Panc1 (cell line): ENCODE data around the gene CCNO. TPM values are rescaled to one million over a fixed set of nuclear protein-coding genes. Genes with fewer than 3 reads are reported as not detected.
A peak's percentile ranks its signal among the peaks of the same experiment; 100 is the strongest.

Experiments used
- ATAC-seq: fragments of 200-7000 bp; cut with Tn5 transposase; 2 replicates; pipeline ENCODE4 v1.9.1; 2020; ENCODE audit warnings: mild to moderate bottlenecking, moderate library complexity
- Bru-seq: library from RNA; stranded (reverse); fragments of 400-500 nt; gene quantifications from one replicate; lab custom pipeline; 2021; lab: Mats Ljungman, UMichigan
- BruChase-seq, 2 experiments: library from RNA; stranded (reverse); fragments of 400-500 nt; gene quantifications; one replicate each; lab custom pipeline; 2021; lab: Mats Ljungman, UMichigan
- BruUV-seq: library from RNA; stranded (reverse); fragments of 400-500 nt; replicated peaks from 2 replicates; lab custom pipeline; 2021; lab: Mats Ljungman, UMichigan
- CTCF ChIA-PET: fragments of 300-600 bp; sonication (Branson Sonifier 250); formaldehyde crosslinking; loops from one replicate; lab custom pipeline; 2022; ENCODE audit warnings: antibody characterized with exemption; lab: Charles Lee
- POLR2A ChIA-PET: fragments of 300-600 bp; sonication (Branson Sonifier 250); formaldehyde crosslinking; loops from one replicate; lab custom pipeline; 2022; ENCODE audit warnings: antibody characterized with exemption; lab: Charles Lee
- DNase-seq: peaks from one replicate; pipeline ENCODE4 v3.0.0-alpha.2; 2010; ENCODE audit warnings: low read depth, low spot score
- H3K27ac ChIP-seq: 2 replicates; pipeline ENCODE4 v1.5.1; 2011; ENCODE audit warnings: mild to moderate bottlenecking, low read length, inconsistent platforms
- H3K27me3 ChIP-seq: fragments of 200-500 bp; sonication (Bioruptor generic); 2 replicates; pipeline ENCODE4 v1.6.0; 2014; ENCODE audit warnings: low read length, inconsistent platforms; ENCODE audit not compliant: control insufficient read depth, insufficient read depth
- H3K36me3 ChIP-seq: fragments of 200-500 bp; sonication (Bioruptor generic); 2 replicates; pipeline ENCODE4 v1.5.1; 2014; ENCODE audit warnings: inconsistent platforms, mild to moderate bottlenecking, low read length, moderate library complexity; ENCODE audit not compliant: control insufficient read depth, insufficient read depth
- H3K4me1 ChIP-seq: 2 replicates; pipeline ENCODE4 v1.5.1; 2011; ENCODE audit warnings: inconsistent platforms, mild to moderate bottlenecking, low read length, moderate library complexity; ENCODE audit not compliant: control insufficient read depth, insufficient read depth
- H3K4me3 ChIP-seq, 2 experiments: 2 replicates each; pipeline ENCODE4 v1.5.1; 2011 to 2012; ENCODE audit warnings: low read depth in 2 of 2, low read length in 2 of 2, mild to moderate bottlenecking in 2 of 2, inconsistent platforms in 1 of 2, moderate library complexity in 1 of 2
- H3K9me3 ChIP-seq: fragments of 200-500 bp; sonication (Bioruptor generic); 2 replicates; pipeline ENCODE4 v1.5.1; 2014; ENCODE audit warnings: low read depth, mild to moderate bottlenecking, inconsistent platforms, low read length, moderate library complexity; ENCODE audit not compliant: control insufficient read depth, insufficient read depth
- POLR2AphosphoS5 ChIP-seq: IDR thresholded peaks from 2 replicates; pipeline ENCODE4 v1.6.1; 2012; ENCODE audit warnings: mild to moderate bottlenecking, low read depth, low read length, moderate library complexity
- REST ChIP-seq, 2 experiments: IDR thresholded peaks; 2 replicates each; pipeline ENCODE4 v1.6.1; 2011 to 2012; ENCODE audit warnings: low read depth in 2 of 2, control low read depth in 1 of 2, low read length in 1 of 2, mild to moderate bottlenecking in 1 of 2, moderate library complexity in 1 of 2; ENCODE audit not compliant: insufficient read depth in 1 of 2
- SIN3A ChIP-seq: IDR thresholded peaks from 2 replicates; pipeline ENCODE4 v1.6.1; 2012; ENCODE audit warnings: low read depth, mild to moderate bottlenecking, low read length, moderate library complexity, borderline replicate concordance; ENCODE audit not compliant: insufficient read depth
- TCF7L2 ChIP-seq: IDR thresholded peaks from 2 replicates; pipeline ENCODE4 v1.6.1; 2011; ENCODE audit warnings: mild to moderate bottlenecking, low read depth, low read length, inconsistent platforms
- in situ Hi-C: cut with HindIII; loops from 2 replicates; pipeline ENCODE4 v1.10.0; 2016; ENCODE audit warnings: low sequenced_read_pairs, low pct_unique_long_range_greater_than_20kb
- intact Hi-C: fragments of 100-400 bp; cut with micrococcal nuclease; formaldehyde crosslinking; loops from one replicate; pipeline ENCODE4 v1.10.0; 2022; ENCODE audit not compliant: unreplicated experiment
- long read RNA-seq: library from polyadenylated mRNA; unstranded; transcript quantifications from one replicate; pipeline ENCODE4 v2.0.0, GENCODE V29; 2021; ENCODE audit not compliant: unreplicated experiment
- polyA plus RNA-seq: library from polyadenylated mRNA; unstranded; fragments of >200 nt; gene quantifications from one replicate; pipeline ENCODE4 v1.2.1, GENCODE V29; 2012; ENCODE audit warnings: missing spikeins; ENCODE audit not compliant: insufficient read length
- total RNA-seq: library from RNA; stranded (reverse); gene quantifications from one replicate; pipeline ENCODE4 v1.2.1, GENCODE V29; 2021; ENCODE audit not compliant: unreplicated experiment
- TF ChIP-seq, protein P1 (sequence below): fragments of 450-650 bp; IDR thresholded peaks from 2 replicates; pipeline ENCODE4 v1.5.1; 2017; ENCODE audit warnings: mild to moderate bottlenecking

Gene CCNO, protein sequence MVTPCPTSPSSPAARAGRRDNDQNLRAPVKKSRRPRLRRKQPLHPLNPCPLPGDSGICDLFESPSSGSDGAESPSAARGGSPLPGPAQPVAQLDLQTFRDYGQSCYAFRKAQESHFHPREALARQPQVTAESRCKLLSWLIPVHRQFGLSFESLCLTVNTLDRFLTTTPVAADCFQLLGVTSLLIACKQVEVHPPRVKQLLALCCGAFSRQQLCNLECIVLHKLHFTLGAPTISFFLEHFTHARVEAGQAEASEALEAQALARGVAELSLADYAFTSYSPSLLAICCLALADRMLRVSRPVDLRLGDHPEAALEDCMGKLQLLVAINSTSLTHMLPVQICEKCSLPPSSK
- total RNA-seq (12.3 TPM), Bru-seq, nascent RNA (percentile 52 among the genes with signal in this experiment), BruChase-seq, experiment 1, labeled RNA remaining after a 2-hour chase (percentile 61 among the genes with signal in this experiment), BruChase-seq, experiment 2, labeled RNA remaining after a 6-hour chase (percentile 59 among the genes with signal in this experiment)
- polyA plus RNA-seq = 20.4 TPM
- long read RNA-seq, transcript CCNO-201 (3 exons, 1,433 nt) = major isoform, 6 of 35 reads
- long read RNA-seq, transcript CCNO-202 (3 exons, 1,726 nt) = major isoform, 6 of 35 reads
- long read RNA-seq, partial matches to known transcripts = 7 of 35 reads
- long read RNA-seq, other reads (novel, unspliced or antisense) = 16 of 35 reads

GRCh38 chr5:55232985-55233928 lies at the start of gene CCNO:
Gene CCNO (minus strand): TSS chr5:55233608. CDS start chr5:55233523, 85 bp downstream.
- peaks cover 3% of the 10 kb centered on the region; the same call in 1 of the 2 replicates for H3K27me3 ChIP-seq
- TF ChIP-seq POLR2AphosphoS5 = peak; percentile 19; the same call in 1 of the 2 replicates
- TF ChIP-seq, protein P1, sequence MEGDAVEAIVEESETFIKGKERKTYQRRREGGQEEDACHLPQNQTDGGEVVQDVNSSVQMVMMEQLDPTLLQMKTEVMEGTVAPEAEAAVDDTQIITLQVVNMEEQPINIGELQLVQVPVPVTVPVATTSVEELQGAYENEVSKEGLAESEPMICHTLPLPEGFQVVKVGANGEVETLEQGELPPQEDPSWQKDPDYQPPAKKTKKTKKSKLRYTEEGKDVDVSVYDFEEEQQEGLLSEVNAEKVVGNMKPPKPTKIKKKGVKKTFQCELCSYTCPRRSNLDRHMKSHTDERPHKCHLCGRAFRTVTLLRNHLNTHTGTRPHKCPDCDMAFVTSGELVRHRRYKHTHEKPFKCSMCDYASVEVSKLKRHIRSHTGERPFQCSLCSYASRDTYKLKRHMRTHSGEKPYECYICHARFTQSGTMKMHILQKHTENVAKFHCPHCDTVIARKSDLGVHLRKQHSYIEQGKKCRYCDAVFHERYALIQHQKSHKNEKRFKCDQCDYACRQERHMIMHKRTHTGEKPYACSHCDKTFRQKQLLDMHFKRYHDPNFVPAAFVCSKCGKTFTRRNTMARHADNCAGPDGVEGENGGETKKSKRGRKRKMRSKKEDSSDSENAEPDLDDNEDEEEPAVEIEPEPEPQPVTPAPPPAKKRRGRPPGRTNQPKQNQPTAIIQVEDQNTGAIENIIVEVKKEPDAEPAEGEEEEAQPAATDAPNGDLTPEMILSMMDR = no peak
- no peak for TF ChIP-seq REST (IDR thresholded peaks at IDR 0.05; ENCODE audit: insufficient read depth in 1 of 2, low read depth in 2 of 2, low read length in 1 of 2)
- peak; percentile 65; the same call in 1 of the 2 replicates for TF ChIP-seq SIN3A
- no peak for TF ChIP-seq TCF7L2
- H3K4me1 ChIP-seq = peaks cover 12% of the 10 kb centered on the region
- intact Hi-C loops (no loop called here), in situ Hi-C loops (no loop called here)
- CTCF ChIA-PET = interaction anchor here (0.7 to 1.2 kb wide), 2 partner anchors 43 to 958 kb away, joined by 4 to 16 read pairs; no protein-coding TSS in a partner anchor
- POLR2A ChIA-PET = interaction anchor here (0.6 kb wide), 1 partner anchor 275 kb away, joined by 3 read pairs; no protein-coding TSS in a partner anchor
- ATAC-seq = peak; percentile 91
- no peak for DNase-seq
- peak within 1 kb of the TSS; percentile 60 to 89 for H3K4me3 ChIP-seq
- no TSS peak for BruUV-seq
- no peaks in the 10 kb centered on the region for H3K9me3 ChIP-seq
- no peaks in the 10 kb centered on the region; the same call in 1 of the 2 replicates for H3K36me3 ChIP-seq
- peak within 1 kb of the TSS; percentile 72 for H3K27ac ChIP-seq

DNA sequence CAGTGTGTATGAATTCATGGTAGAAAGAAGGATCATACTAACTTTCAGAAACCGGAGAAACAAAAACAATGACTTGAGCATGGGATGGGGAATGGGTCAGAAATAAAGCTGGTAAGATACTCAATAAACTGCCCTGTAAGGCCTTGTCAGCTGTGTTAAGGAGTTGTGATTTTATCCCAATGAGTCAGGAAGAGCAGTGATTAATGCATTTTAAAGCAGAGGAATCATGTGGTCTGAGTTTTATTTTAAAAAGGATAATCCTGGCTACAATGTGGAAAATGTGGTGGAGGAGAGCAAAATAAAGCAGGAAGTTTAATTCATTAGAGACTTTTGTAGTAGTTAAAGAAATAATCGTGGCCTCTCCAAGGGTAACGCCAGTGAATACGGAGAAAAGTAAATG lies 45.4 kb upstream of the CCNO start:
- intact Hi-C loops = no loop called here
- ATAC-seq = no peak
- H3K27me3 ChIP-seq = no peaks in the 10 kb centered on the region

More for the DNA sequence above, 45.4 kb upstream of the CCNO start:
- no peak overlapping the region for H3K27ac ChIP-seq
- no peaks in the 10 kb centered on the region for H3K4me1 ChIP-seq
- POLR2A ChIA-PET = no interaction called here
- CTCF ChIA-PET = interaction anchor here (0.7 kb wide), 1 partner anchor 374 kb away, joined by 4 read pairs; no protein-coding TSS in a partner anchor
- in situ Hi-C loops = no loop called here
- H3K4me3 ChIP-seq = no peak overlapping the region
- peaks cover 46% of the 10 kb centered on the region for H3K36me3 ChIP-seq
- no peaks in the 10 kb centered on the region for H3K9me3 ChIP-seq
- no peak for DNase-seq
- TF ChIP-seq REST (IDR thresholded peaks at IDR 0.05; ENCODE audit: insufficient read depth in 1 of 2, low read depth in 2 of 2, low read length in 1 of 2) (no peak), TCF7L2 (no peak)
- BruUV-seq = no TSS peak
